Measurements from ENCODE around the gene C10orf105.

Gene C10orf105

DNA sequence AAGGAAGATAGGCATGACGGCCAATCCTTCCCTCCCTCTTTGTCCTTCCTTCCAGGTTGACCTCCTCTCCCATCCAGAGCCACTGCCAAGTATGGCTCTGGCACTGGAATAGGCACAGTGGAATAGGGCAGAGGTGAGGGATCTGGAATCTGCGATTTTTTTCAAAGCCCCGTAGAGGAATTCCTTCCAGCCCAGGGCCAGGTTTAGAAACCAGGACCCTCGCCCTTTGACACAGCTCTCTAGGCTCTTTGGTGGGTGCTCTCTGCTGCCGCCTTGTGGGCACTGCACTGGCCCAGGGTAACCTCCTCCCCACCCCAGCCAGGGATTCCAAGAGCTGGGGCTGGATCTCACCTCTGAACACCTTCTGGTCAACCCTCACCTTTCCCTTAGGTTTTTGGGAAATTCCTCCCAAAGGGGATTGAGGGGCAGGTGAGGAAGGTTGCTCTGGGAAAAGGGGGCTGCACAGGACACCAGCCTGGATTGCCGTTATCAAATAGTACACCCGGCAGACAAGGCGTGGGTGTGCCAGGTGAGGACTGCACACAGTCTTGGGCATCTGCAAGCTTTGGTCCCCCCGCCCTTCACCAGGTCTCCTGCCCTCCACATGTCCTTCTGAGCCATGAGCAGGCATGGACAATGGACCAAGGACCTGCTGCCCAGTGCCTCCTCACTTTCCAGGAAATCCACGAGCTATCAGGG is 22.8 kb downstream of the C10orf105 start:
- DNase-seq: no peak

DNA sequence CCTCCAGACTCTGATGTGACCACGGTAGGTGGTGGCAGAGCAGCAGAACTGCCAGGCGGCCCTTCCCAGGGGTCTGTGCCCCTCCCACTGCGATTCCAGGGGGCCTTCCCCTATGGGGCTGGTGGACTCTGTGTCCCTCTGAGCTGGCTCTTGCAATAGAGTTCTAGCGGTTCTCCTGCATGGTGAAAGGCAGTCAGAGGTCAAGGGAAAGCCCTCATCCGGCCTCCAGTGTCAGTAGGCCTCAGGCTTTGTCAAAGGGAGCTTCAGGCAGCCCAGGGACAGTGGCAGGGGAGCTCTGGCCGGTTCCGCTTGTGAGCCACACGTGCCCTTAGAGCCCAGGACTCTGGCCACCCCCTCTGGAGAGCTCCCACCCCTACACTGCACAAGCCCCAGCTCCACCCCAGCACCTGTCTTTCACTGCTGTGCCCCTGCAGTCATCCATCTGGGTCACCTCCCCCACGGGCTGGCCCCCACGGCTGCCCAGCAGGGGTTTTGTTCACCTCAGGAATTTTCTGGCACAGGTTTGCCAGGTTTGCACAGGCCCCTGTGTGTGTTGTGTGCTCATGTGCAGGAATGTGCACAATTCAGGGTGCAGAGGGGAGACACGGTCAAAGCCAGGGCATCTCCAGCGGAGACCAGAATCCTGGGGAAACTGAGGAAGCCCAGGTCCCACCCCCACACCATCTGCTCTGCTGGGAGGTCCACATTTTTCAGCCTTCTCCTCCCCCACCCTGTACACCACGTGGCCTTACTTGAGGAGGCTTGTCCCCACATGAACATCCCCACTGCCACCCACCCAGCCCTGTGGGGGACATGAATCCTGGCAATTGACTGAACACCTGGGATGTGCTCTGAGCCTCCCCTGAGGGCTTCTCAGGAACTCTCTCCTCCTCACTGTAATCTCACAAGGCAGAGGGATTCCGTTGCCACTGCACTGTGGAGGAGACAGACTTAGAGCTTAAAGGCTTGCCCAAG is 23.8 kb downstream of the C10orf105 start:
- no peak for DNase-seq

DNA sequence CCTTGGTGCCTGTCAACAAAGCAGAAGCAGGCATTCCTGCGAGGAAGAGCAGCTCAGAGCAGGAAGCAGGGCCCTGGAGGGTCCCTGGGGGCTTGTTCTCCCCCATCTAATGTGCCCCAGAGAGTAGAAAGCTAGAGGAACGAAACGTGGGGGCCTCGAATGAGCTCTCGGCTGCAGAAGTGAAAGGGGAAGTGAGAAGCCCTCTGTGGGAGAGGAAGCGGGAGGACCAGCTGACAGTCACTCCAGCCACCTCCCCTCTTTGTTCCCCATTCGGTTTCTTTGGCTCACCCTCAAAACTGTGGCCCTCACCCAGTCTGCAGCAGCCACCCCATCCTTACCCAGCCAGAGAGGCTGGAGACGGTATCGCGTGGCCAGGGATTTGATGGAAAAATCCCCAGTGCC is 25.0 kb downstream of the C10orf105 start:
- DNase-seq: no peak

DNA sequence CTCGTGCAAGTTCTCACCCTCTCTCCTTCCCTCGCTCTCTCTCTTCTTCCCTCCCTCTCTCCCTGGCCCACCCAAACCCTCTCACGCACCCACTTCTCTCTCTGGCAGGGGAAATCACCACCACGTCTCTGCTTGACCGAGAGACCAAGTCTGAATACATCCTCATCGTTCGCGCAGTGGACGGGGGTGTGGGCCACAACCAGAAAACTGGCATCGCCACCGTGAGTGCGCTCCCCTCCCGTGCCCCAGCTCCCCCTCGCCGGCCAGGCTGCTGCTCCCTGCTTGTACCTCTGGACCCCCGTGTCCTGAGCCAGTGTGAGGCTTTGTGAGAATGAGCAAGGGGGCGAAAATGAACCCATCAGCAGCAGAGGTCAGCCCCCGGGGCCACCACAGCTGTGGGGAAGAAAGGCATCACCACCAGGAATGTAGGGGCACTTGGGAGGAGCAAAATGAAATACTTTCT is 25.5 kb downstream of the C10orf105 start:
- no peak for DNase-seq

DNA sequence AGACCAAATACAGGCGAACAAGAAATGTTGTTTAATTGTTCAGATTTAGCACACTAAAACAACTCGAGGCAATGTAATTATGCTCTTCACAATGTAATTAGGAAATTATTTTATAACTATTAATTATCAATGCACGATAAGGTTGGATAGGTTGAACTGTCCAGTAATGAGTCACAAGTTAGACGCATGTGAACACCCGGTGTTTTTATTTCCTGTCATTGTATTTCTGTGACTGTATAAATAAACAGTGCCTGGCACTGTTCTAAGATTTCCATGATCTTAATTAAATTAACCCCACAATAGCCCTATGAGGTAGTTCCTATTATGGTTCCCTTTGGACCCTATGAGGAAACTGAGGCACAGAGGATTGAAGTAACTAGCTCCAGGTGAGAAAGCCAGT is 26.2 kb downstream of the C10orf105 start:
- no peak for DNase-seq

DNA sequence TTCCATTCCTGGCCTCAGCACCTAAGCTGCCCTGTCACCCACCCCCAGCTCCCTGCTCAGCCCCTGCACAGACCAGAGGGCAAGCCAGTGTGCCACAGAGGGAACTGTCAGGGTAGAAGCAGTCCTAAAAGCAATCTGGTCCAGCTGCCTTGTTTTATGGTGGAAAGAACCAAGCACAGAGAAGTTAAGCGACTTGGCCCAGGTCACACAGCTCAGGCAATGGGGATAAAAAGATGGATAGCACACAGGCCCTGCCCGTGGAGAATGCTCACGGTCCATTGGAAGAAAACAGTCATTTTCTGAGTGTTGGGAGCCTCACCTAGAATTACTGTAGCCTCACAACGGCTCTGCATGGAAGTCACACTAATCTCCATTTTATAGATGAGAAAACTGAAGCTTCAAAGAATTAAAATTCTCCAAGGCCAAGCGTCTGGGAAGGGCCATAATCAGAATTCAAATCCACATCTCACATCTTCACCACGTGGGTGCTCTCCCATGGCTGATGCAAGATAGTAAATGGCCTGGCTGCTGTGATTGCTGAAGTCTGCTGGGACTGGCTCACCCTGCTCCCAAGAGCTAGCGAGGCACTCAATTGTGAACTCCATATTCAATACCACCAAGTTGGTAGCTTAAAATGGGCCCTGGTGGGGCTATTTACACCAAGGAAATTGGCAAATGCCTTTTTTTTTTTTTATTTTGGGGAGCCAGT is 26.8 kb downstream of the C10orf105 start:
- no peak for DNase-seq

DNA sequence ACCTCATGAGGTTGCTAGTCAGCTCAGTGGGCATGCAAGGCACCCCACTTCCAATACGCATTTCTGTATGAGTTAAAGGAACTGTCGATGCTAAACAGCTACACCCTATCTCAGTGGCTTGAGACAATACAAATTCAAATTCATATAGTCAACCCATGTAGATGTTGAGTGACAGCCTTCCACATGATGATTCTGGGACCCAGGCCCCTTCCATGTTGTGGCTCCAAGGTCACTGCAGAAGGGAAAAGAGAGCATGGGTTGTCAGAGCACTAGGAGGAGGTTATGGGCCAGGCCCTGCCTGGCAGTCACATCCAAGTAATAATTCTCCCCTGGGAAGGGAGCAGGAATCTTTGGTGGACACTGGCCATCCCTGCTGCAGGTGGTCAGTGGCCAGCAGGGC is 28.2 kb downstream of the C10orf105 start:
- no peak for DNase-seq

DNA sequence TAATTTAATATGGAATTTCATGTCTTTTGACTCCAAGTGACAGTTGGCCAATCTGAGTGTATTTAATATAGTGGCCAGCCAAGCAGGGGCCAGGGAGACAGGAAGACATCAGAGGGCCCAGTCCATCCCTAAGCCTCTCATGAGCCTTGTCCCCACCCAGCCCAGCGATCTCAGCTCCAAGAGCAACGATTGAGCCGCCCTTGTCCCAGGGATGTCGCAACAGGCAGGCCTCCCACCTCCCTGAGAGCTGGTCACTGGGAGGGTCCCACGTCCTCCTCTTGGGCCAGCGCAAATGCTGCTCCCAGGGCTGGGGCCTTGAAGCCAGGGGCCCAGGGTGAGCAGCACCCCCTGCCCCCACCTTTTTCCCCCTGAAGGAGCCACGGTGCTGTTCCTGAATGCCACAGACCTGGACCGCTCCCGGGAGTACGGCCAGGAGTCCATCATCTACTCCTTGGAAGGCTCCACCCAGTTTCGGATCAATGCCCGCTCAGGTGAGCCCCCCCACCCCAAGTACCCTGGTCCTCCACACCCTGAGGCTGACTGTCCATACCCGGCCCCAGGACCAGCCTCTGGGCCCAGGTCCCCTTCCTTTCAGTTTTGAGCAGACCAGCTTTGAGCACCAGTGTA is 29.4 kb downstream of the C10orf105 start:
- no peak for DNase-seq

DNA sequence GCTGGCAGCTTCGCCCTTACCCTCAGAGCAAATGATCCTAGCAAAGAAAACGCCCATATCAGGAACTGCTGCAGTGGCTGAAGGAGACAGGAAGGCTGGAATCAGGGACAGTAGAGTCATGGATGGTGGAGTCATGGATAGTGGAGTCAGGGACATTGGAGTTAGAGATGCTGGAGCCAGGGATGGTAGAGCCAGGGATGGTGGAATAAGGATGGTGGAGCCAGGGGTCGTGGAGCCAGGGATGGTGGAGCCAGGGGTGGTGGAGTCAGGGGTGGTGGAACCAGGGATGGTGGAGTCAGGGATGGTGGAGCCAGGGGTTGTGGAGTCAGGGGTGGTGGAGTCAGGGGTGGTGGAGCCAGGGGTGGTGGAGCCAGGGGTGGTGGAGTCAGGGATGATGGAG is 31.3 kb downstream of the C10orf105 start:
- DNase-seq: no peak

DNA sequence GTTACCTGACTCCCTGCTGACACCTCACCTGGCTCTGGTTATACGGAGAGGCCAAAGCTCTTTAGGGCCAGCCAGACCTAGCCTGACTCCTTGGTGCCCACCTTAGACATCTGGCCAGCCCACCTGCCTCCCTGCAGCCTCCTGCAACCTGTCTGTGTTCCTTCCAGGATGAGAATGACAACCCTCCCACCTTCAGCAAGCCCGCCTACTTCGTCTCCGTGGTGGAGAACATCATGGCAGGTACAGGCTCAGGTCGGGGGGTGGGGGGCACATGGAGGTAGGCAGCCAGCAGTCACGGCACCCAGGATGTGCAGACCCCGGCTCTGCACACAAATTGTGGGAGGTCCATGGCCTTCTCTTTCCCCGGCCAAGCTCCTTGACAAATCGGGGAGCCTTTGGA is 32.1 kb downstream of the C10orf105 start:
- DNase-seq: no peak

DNA sequence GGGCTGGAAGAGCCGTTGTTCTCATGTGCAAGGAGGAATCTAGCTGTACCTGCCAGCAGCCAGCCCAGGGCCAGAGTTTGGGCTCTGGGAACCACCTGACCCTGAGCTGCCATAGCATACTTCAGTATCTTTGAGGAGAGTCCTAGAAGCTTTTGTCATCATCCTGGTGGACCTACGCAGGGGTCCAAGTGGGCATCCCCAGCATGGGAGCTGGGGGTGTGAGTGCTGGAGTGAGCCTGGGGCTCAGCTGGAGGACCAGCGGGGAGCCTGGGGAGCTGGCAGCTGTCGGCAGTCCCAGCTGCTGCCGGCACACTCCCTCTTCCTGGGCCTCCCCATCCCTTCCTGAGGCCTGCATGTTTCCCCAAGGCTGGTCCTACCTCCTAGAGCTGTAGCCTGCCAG is 32.5 kb downstream of the C10orf105 start:
- DNase-seq: no peak

DNA sequence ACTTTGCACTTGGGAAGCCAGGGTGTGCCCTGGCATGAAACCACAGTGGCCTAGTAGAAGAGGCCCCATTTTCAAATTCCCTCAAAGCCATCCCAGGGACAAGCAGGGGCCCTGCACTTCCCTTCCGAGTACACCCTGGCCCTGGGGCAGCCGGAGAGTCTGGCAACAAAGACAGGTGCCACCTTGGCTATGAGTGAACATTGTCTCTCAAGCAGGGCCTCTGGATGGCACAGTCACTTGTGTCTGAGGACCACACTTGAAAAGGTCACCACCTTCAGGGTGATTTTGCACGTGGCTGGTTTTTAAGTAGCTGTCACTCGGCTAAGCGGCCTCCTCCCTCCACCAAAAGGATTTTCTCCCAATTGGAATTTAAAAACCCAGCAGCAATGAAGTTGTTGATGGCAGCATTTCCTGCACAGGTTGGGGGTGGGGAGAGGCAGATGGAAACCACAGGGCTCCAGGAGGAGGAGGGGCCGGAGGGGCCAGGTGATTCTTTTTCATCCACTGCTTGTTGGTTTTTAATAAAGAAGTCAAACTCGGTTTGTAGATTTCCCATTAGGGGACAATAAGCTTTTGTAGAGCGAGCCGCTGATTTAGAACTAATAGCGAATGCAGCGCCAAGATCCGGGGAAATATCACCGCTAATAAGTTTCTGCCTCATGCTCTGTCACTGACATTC is 33.9 kb downstream of the C10orf105 start:
- DNase-seq: no peak

DNA sequence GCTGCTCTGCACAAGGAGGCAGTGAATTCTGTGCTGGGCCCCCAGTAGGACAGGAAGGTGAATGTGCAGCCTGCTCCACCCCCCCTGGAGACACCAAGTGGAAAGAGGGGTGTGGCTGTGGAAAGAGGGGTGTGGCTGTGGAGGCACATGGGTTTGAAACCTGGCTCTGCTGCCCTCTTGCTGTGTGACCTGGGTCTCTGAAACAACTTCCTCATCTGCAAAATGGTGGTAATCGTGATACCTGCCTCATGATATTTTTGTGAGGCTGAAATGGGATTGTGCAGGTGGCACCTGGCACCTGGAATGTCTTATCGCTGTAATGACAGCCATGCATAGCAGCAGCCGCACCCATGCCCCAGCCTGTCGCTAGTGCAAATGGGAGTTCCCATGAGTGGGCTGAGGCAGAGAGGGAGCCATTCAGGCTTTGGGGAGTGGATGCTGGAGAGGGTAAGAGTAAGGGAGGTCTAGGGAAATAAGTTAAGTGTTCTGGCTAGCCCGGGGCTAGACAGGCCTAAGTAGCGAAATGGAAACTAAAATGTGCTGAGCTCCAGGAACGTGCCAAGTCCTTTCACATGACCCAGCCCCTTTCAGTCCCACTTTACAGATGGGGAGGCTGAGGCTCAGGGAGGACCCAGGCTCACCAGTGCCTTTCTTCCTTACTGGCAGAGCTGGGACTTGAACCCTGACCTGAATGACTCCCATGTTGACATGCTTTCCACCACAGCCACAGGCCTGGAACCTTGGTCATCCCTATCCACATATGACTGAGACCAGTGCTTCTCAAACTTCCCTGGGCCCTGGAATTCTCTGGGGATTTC is 35.0 kb downstream of the C10orf105 start:
- DNase-seq: no peak

DNA sequence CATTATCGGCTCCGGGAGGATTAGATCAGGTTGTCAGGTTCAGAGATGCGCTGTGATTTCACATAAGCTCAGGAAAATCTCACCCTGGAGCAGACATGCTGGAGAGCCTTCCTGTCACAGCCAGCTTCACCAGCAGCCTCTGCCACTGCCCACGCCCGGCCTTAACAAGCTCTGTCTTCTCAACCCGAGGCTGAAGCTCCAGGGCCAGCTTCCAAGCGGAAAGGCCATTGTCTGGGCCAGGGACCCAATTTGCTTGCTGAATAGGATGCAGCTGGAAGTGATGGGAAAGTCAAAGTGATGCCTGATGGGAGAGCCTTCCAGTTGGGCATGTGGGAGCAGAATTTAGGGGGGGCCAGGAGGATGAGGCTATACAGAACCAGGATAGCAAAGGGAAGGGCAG is 36.3 kb downstream of the C10orf105 start:
- DNase-seq: no peak

DNA sequence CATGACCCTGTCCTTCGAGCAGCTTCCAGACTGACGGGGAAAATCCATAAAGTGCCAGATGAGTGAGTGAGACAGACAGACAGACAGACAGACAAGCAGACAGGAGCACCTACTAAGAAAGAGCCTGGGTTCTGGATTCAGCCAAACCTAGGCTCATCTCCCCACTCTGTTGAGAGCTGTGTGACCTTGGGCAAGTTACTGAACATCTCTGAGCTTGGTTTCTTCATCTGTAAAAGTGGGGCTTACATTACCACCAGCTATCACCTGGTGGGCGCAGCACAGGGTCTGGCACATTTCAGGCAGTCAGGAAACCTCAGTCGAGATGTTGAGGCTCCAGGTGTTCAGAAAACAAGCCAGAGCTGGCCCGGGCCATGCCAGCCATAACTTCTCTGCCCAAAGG is 37.6 kb downstream of the C10orf105 start:
- DNase-seq: no peak

DNA sequence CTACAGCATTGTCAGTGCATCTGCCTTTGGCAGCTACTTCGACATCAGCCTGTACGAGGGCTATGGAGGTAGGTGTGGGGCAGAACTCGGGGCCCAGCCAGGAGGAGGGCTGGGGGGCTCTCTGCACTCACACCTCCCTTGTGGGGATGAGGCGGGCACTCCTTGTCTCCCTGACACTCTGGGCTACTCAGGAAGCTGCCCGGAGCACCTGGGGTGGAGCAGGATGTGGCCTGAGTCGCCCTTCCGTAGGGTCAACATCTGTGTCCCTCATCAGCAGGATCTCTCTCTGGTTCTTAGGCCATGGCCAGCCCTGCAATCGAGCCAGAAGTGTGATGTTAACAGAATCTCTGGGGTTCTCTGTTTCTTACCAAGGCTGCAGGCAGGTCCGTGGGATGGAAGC is 40.2 kb downstream of the C10orf105 start:
- DNase-seq: no peak

DNA sequence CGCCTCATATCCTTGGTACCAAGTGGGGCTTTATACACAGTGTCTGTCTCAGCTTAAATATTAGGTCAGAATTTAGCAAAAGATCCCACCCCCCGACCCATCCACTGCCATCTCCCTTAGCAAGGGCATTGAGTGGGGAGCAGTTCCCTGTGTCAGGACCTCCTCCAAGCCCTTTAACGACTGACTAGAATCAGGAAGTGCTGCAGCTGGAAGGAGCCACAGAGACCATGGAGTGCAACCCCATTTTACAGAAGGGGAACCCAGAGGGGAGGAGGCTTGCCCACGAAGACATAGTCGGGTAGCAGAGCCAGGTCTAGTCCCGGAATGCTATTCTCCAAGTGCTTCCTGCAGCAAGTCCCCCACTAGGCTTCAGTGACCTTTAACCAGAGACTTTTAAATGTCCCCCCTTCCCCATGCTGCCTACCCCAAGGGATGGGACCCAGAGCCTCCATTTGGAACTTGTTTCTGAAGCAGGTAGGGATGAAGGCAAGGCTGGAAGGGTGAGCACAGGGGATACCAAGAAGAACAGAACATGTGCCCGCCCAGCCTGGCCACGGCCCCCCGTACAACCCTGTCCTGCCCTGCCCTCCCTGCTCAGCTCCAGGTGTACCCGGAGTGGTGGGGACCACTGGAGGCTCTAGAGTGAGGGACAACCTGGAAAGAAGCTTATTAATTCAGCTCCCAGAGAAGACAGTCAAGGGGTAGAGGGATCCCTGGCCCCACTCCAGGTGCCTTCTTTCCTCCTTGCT is 41.3 kb downstream of the C10orf105 start:
- no peak for DNase-seq

DNA sequence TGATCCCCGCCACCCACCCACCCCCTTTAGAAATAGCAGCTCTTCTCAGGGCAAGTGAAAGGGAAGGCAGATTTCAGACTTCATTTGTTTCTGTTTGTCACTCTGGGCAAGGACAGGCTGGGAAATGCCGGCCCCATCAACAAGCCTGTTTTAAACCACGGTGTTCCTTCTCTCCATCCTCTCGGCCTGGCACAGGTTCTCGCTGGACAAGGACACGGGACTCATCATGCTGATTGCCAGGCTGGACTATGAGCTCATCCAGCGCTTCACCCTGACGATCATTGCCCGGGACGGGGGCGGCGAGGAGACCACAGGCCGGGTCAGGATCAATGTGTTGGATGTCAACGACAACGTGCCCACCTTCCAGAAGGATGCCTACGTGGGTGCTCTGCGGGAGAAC is 42.3 kb downstream of the C10orf105 start:
- DNase-seq: no peak

DNA sequence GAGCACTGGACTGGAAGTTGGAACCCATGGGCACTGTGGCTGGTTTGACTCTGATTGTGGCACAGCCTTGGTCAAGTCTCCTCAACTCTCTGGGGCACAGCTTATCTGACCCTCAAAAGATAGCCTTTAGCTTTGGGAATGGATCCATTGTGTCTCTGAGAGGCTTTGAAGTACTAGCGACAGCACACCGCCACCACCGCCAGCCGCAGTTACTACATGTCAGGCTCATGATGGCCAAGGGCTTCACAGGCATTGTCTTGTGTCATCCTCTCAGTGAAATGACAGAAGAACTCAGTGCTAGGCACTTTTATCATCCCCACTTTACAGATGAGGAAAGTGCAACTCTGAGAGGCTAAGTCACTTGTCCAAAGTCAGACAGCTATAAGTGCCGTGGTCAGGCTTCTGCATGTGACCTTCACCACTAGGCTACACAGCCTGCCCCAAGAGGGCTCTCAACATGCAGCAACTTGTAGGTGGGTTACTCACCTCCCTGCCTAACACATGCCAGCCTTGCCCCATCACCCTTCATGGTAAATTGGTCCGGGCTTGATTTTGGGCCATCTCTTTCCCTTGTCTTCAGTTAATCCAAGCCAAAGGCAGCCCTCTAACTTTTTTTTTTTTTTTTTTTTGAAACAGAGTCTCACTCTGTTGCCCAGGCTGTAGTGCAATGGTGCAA is 44.1 kb downstream of the C10orf105 start:
- DNase-seq: no peak
